HG02840 (cell line): Measurements from ENCODE around the gene PLXNA4.

Source experiments
- ATAC-seq: cut with Tn5 transposase; IDR thresholded peaks from one replicate; pipeline ENCODE4 v1.9.1; 2021; ENCODE audit warnings: mild to moderate bottlenecking, moderate library complexity, moderate number of reproducible peaks; ENCODE audit not compliant: unreplicated experiment, low FRiP score

Gene PLXNA4

GRCh38 chr7:132117636-132118035, 458.6 kb downstream of the PLXNA4 start:
- ATAC-seq: no peak

- no peak for ATAC-seq
These were observed 459.1 kb downstream of the PLXNA4 start for GRCh38 chr7:132117181-132117580.

- no peak for ATAC-seq
These were observed 459.9 kb downstream of the PLXNA4 start for GRCh38 chr7:132116369-132116768.

GRCh38 chr7:132115758-132116157, 460.5 kb downstream of the PLXNA4 start:
- no peak for ATAC-seq

GRCh38 chr7:132115028-132115427, 461.2 kb downstream of the PLXNA4 start:
- ATAC-seq: no peak

GRCh38 chr7:132114411-132114810, 461.9 kb downstream of the PLXNA4 start:
- no peak for ATAC-seq

- no peak for ATAC-seq
These were observed 462.5 kb downstream of the PLXNA4 start for GRCh38 chr7:132113536-132114371.

- no peak for ATAC-seq
These were observed 463.6 kb downstream of the PLXNA4 start for GRCh38 chr7:132112657-132113056.

- no peak for ATAC-seq
These were observed 464.2 kb downstream of the PLXNA4 start for GRCh38 chr7:132112106-132112505.

GRCh38 chr7:132110692-132111091, 465.6 kb downstream of the PLXNA4 start:
- ATAC-seq: no peak

GRCh38 chr7:132109769-132110168, 466.5 kb downstream of the PLXNA4 start:
- no peak for ATAC-seq

- no peak for ATAC-seq
These were observed 467.7 kb downstream of the PLXNA4 start for GRCh38 chr7:132108563-132108962.

GRCh38 chr7:132106491-132106890, 469.8 kb downstream of the PLXNA4 start:
- no peak for ATAC-seq

GRCh38 chr7:132105096-132105495, 471.2 kb downstream of the PLXNA4 start:
- ATAC-seq: no peak

GRCh38 chr7:132103718-132104117, 472.6 kb downstream of the PLXNA4 start:
- no peak for ATAC-seq

GRCh38 chr7:132102942-132103341, 473.3 kb downstream of the PLXNA4 start:
- ATAC-seq: no peak

GRCh38 chr7:132102391-132102790, 473.9 kb downstream of the PLXNA4 start:
- no peak for ATAC-seq

GRCh38 chr7:132100981-132101380, 475.3 kb downstream of the PLXNA4 start:
- no peak for ATAC-seq

GRCh38 chr7:132100483-132100882, 475.8 kb downstream of the PLXNA4 start:
- ATAC-seq: no peak

- no peak for ATAC-seq
These were observed 477.1 kb downstream of the PLXNA4 start for GRCh38 chr7:132099163-132099562.

GRCh38 chr7:132098327-132098726, 477.9 kb downstream of the PLXNA4 start:
- no peak for ATAC-seq

- no peak for ATAC-seq
These were observed 478.6 kb downstream of the PLXNA4 start for GRCh38 chr7:132097550-132098134.
